Prostate gland (tissue), 2 donors: ENCODE results near the gene TBCE.

Source experiments
- POLR2A ChIP-seq: fragments of 450-650 bp; IDR thresholded peaks from one replicate; pipeline ENCODE4 v1.6.1; 2016; ENCODE audit warnings: antibody characterized with exemption, mild to moderate bottlenecking
- POLR2AphosphoS5 ChIP-seq: sonication (generic); formaldehyde crosslinking; IDR thresholded peaks from one replicate; pipeline ENCODE4 v1.6.1; 2017; ENCODE audit warnings: antibody characterized with exemption
- TF ChIP-seq, protein P1 (sequence below), 4 experiments: fragments of 200-600 bp in 2 of 4; fragments of 450-650 bp in 2 of 4; sonication (generic) in 2 of 4; IDR thresholded peaks; 1 replicate in 3 of 4; 2 replicates in 1 of 4; pipeline ENCODE4 v1.5.1; 2016 to 2019; ENCODE audit warnings: antibody characterized with exemption in 4 of 4, mild to moderate bottlenecking in 2 of 4, moderate library complexity in 2 of 4

DNA sequence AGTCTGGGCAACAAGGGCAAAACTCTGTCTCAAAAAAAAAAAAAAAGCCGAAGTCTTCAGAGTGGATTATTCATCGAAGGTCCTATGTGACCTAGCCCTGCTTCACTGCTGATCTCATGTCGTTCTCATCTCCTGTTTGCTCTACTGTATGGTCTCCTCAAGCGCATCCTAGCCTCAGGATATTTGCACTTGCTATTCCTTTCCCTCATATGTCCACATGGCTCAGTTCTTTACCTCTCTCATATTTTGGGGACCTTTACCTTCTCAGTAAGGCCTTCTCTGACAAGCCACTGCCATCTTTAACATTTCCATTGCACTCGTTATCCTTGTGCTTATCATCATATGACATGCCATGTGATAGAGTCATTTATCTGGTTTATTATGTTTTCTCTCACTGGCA lies 2.6 kb downstream of the TBCE start:
- TF ChIP-seq, protein P1, sequence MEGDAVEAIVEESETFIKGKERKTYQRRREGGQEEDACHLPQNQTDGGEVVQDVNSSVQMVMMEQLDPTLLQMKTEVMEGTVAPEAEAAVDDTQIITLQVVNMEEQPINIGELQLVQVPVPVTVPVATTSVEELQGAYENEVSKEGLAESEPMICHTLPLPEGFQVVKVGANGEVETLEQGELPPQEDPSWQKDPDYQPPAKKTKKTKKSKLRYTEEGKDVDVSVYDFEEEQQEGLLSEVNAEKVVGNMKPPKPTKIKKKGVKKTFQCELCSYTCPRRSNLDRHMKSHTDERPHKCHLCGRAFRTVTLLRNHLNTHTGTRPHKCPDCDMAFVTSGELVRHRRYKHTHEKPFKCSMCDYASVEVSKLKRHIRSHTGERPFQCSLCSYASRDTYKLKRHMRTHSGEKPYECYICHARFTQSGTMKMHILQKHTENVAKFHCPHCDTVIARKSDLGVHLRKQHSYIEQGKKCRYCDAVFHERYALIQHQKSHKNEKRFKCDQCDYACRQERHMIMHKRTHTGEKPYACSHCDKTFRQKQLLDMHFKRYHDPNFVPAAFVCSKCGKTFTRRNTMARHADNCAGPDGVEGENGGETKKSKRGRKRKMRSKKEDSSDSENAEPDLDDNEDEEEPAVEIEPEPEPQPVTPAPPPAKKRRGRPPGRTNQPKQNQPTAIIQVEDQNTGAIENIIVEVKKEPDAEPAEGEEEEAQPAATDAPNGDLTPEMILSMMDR (IDR thresholded peaks at IDR 0.05), result no peak
- TF ChIP-seq POLR2A (no peak), POLR2AphosphoS5 (no peak)
